ENCODE measurements around the gene NEXN. TPM values are rescaled to one million over a fixed set of nuclear protein-coding genes. Genes with fewer than 3 reads are reported as not detected.

Gene NEXN
- total RNA-seq, 2 experiments from 2014 or later: not detected

DNA sequence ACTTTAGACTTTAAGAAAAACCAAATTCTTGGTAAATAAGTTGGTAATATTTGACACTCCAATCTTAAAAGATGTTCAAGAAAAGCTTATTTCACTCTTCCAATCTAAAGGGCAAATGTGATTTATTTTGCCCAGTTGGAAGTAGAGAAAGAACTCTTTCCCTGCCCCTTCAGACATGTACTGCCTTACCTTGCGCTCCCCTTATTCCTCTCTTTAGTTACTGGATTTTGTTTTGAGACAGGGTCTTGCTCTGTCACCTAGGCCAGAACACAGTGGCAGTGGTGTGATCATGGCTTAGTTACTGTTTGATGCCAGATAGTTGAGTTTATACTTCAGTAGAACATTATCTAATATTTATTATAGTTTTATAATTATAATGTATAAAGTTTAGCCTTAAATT, 62.9 kb downstream of the NEXN start:
- H3K4me1 ChIP-seq (ENCODE audit: insufficient read depth, low read length, poor library complexity, severe bottlenecking): peaks cover 43% of the 10 kb centered on the region
- peaks cover 37% of the 10 kb centered on the region; the same call in 1 of the 2 replicates for H4K20me1 ChIP-seq (ENCODE audit: insufficient read depth, low read length)
- DNase-seq (ENCODE audit: low spot score): no peak
- POLR2A ChIA-PET: interaction anchor here (0.8 to 2.9 kb wide), 4 partner anchors 14 to 54 kb away, joined by 3 to 8 read pairs (median 7); partner anchors contain the start of genes DNAJB4 and FUBP1
- peak overlapping the region; percentile 56 for H3K4me2 ChIP-seq (ENCODE audit: low read length)
- no peak for TF ChIP-seq EZH2phosphoT487 (IDR thresholded peaks at IDR 0.05; ENCODE audit: borderline replicate concordance, low read depth, low read length)
- TF ChIP-seq, protein P1, sequence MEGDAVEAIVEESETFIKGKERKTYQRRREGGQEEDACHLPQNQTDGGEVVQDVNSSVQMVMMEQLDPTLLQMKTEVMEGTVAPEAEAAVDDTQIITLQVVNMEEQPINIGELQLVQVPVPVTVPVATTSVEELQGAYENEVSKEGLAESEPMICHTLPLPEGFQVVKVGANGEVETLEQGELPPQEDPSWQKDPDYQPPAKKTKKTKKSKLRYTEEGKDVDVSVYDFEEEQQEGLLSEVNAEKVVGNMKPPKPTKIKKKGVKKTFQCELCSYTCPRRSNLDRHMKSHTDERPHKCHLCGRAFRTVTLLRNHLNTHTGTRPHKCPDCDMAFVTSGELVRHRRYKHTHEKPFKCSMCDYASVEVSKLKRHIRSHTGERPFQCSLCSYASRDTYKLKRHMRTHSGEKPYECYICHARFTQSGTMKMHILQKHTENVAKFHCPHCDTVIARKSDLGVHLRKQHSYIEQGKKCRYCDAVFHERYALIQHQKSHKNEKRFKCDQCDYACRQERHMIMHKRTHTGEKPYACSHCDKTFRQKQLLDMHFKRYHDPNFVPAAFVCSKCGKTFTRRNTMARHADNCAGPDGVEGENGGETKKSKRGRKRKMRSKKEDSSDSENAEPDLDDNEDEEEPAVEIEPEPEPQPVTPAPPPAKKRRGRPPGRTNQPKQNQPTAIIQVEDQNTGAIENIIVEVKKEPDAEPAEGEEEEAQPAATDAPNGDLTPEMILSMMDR (conservative IDR thresholded peaks at IDR 0.05; ENCODE audit: low read length): no peak
- intact Hi-C loops (cut with micrococcal nuclease; ENCODE audit: unreplicated experiment): loop anchor here (2.0 to 5.0 kb wide), 3 partner anchors 15 to 51 kb away; partner anchors contain the start of gene DNAJB4
- no peak overlapping the region for H2AFZ ChIP-seq (ENCODE audit: low read length)
- no peaks in the 10 kb centered on the region for H3K9me2 ChIP-seq (ENCODE audit: insufficient read depth, low read length)
- H3K79me2 ChIP-seq (ENCODE audit: insufficient read depth, low read depth, low read length): peaks cover 56% of the 10 kb centered on the region; the same call in 1 of the 2 replicates
- H3K9me3 ChIP-seq (ENCODE audit: low read length): no peaks in the 10 kb centered on the region
- BruUV-seq (replicated peaks): no TSS peak
- no peak overlapping the region for H3K4me3 ChIP-seq (ENCODE audit: low read depth, low read length, poor library complexity, severe bottlenecking)
- H3K36me3 ChIP-seq (ENCODE audit: insufficient read depth, low read length): peaks cover 100% of the 10 kb centered on the region
- CTCF ChIA-PET (ENCODE audit: unreplicated experiment): no interaction called here
- H3K27ac ChIP-seq (ENCODE audit: low read depth, low read length, poor library complexity, severe bottlenecking): peak overlapping the region; percentile 51

DNA sequence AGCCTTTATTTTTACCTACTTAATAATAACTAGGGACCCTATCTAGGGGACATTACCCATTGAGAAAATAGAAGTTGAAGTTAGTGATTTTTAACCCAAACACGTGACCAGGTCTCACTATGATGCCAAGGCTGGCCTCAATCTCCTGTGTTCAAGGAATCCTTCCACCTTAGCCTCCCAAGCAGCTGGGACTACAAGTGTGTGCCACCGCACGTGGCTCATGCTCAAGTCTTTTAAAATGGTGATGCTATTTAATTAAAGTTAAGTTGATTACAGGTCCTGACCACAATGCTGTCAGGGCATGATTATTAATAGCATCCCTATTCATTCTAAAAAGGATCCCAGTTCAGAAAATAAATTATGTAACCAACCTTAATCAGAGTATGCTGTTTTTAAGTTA, 65.5 kb downstream of the NEXN start:
- no TSS peak for BruUV-seq (replicated peaks)
- H3K79me2 ChIP-seq (ENCODE audit: insufficient read depth, low read depth, low read length): peaks cover 57% of the 10 kb centered on the region; the same call in 1 of the 2 replicates
- H4K20me1 ChIP-seq (ENCODE audit: insufficient read depth, low read length): peaks cover 20% of the 10 kb centered on the region; the same call in 1 of the 2 replicates
- peaks cover 37% of the 10 kb centered on the region for H3K4me1 ChIP-seq (ENCODE audit: insufficient read depth, low read length, poor library complexity, severe bottlenecking)
- H3K4me2 ChIP-seq (ENCODE audit: low read length): no peak overlapping the region
- H3K4me3 ChIP-seq (ENCODE audit: low read depth, low read length, poor library complexity, severe bottlenecking): no peak overlapping the region
- H3K36me3 ChIP-seq (ENCODE audit: insufficient read depth, low read length): peaks cover 100% of the 10 kb centered on the region
- CTCF ChIA-PET (ENCODE audit: unreplicated experiment): no interaction called here
- no peak for DNase-seq (ENCODE audit: low spot score)
- intact Hi-C loops (cut with micrococcal nuclease; ENCODE audit: unreplicated experiment): loop anchor here (5.0 kb wide), 1 partner anchor 48 kb away; the partner anchor contains the start of gene DNAJB4
- H3K27ac ChIP-seq (ENCODE audit: low read depth, low read length, poor library complexity, severe bottlenecking): no peak overlapping the region
- POLR2A ChIA-PET: interaction anchor here (1.0 to 1.3 kb wide), 2 partner anchors 11 to 25 kb away, joined by 3 to 4 read pairs; partner anchors contain the start of gene FUBP1
- no peak for TF ChIP-seq EZH2phosphoT487 (IDR thresholded peaks at IDR 0.05; ENCODE audit: borderline replicate concordance, low read depth, low read length)
- TF ChIP-seq, protein P1 (conservative IDR thresholded peaks at IDR 0.05; ENCODE audit: low read length): no peak
- no peak overlapping the region for H2AFZ ChIP-seq (ENCODE audit: low read length)
- no peaks in the 10 kb centered on the region for H3K9me2 ChIP-seq (ENCODE audit: insufficient read depth, low read length)
- H3K9me3 ChIP-seq (ENCODE audit: low read length): no peaks in the 10 kb centered on the region

DNA sequence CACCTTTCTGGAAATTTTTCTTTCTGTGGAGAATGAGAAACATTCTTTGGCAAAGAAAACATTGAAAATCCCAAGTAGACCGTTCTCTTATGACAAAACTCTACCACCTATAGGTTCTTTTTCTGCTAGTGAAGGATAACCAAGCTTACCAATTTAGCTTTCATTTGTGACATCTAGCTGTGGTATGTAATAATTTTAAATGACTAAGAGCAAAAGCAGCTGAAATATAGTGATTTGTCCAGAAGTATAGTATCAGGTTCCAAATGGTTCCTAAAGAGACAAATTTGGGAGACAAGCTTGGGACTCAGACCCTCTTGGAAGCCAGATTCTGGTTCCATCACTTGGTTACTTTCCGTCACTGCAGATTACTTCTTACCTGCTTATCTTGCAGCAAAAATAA, 66.1 kb downstream of the NEXN start:
- intact Hi-C loops (cut with micrococcal nuclease; ENCODE audit: unreplicated experiment): loop anchor here (5.0 kb wide), 1 partner anchor 48 kb away; the partner anchor contains the start of gene DNAJB4
- Histone ChIP-seq H3K4me2 (ENCODE audit: low read length) (no peak overlapping the region), H3K4me3 (ENCODE audit: low read depth, low read length, poor library complexity, severe bottlenecking) (no peak overlapping the region), H2AFZ (ENCODE audit: low read length) (no peak overlapping the region), H3K27ac (ENCODE audit: low read depth, low read length, poor library complexity, severe bottlenecking) (no peak overlapping the region), H4K20me1 (ENCODE audit: insufficient read depth, low read length) (peaks cover 15% of the 10 kb centered on the region; the same call in 1 of the 2 replicates), H3K9me3 (ENCODE audit: low read length) (no peaks in the 10 kb centered on the region), H3K9me2 (ENCODE audit: insufficient read depth, low read length) (no peaks in the 10 kb centered on the region), H3K36me3 (ENCODE audit: insufficient read depth, low read length) (peaks cover 100% of the 10 kb centered on the region), H3K79me2 (ENCODE audit: insufficient read depth, low read depth, low read length) (peaks cover 57% of the 10 kb centered on the region; the same call in 1 of the 2 replicates), H3K4me1 (ENCODE audit: insufficient read depth, low read length, poor library complexity, severe bottlenecking) (peaks cover 31% of the 10 kb centered on the region)
- BruUV-seq (replicated peaks): no TSS peak
- ChIA-PET POLR2A (interaction anchor here (1.0 to 1.3 kb wide), 2 partner anchors 11 to 24 kb away, joined by 3 to 4 read pairs; partner anchors contain the start of gene FUBP1), CTCF (ENCODE audit: unreplicated experiment) (no interaction called here)
- no peak for TF ChIP-seq EZH2phosphoT487 (IDR thresholded peaks at IDR 0.05; ENCODE audit: borderline replicate concordance, low read depth, low read length)
- TF ChIP-seq, protein P1 (conservative IDR thresholded peaks at IDR 0.05; ENCODE audit: low read length): no peak
- DNase-seq (ENCODE audit: low spot score): no peak

All from OCI-LY7 (cell line).